Measurements from ENCODE around the gene NKD1. TPM values are rescaled to one million over a fixed set of nuclear protein-coding genes. Genes with fewer than 3 reads are reported as not detected.

Gene NKD1
- total RNA-seq, 1 donor from 2014 or later, result 31.3 TPM

DNA sequence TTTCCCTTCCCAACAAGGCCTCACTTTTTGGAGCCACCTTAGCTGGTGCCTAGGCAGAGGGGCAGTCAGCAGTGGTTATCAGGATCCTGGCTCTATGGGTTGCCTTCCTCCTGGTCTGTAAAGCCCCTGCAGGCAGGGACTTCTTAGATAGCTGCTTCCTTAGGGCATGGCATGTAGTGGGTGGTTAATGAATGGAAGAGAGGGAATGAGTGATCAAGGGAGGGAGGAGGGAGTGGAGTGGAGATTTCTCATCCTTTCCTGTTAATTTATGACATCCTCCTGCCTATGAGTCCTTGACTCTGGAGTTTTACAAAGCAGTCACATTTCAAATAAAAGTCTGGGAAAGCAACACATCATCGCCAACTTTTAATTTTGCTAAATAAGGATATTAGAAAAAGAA lies 92.2 kb downstream of the NKD1 start:
- DNase-seq, result no peak
- peaks cover 4% of the 10 kb centered on the region for H3K27me3 Mint-ChIP-seq (ENCODE audit: unreplicated experiment)
- H3K4me1 Mint-ChIP-seq (ENCODE audit: low read depth, unreplicated experiment), result peaks cover 23% of the 10 kb centered on the region
- TF ChIP-seq, protein P1, sequence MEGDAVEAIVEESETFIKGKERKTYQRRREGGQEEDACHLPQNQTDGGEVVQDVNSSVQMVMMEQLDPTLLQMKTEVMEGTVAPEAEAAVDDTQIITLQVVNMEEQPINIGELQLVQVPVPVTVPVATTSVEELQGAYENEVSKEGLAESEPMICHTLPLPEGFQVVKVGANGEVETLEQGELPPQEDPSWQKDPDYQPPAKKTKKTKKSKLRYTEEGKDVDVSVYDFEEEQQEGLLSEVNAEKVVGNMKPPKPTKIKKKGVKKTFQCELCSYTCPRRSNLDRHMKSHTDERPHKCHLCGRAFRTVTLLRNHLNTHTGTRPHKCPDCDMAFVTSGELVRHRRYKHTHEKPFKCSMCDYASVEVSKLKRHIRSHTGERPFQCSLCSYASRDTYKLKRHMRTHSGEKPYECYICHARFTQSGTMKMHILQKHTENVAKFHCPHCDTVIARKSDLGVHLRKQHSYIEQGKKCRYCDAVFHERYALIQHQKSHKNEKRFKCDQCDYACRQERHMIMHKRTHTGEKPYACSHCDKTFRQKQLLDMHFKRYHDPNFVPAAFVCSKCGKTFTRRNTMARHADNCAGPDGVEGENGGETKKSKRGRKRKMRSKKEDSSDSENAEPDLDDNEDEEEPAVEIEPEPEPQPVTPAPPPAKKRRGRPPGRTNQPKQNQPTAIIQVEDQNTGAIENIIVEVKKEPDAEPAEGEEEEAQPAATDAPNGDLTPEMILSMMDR (IDR thresholded peaks at IDR 0.05; ENCODE audit: partially characterized antibody, unreplicated experiment), result no peak
- H3K36me3 Mint-ChIP-seq (ENCODE audit: unreplicated experiment), result no peaks in the 10 kb centered on the region
- no peak overlapping the region for H3K4me3 Mint-ChIP-seq (ENCODE audit: unreplicated experiment)
- peaks cover 7% of the 10 kb centered on the region for H3K9me3 Mint-ChIP-seq (ENCODE audit: unreplicated experiment)
- no peak overlapping the region for H3K27ac Mint-ChIP-seq (ENCODE audit: unreplicated experiment)

DNA sequence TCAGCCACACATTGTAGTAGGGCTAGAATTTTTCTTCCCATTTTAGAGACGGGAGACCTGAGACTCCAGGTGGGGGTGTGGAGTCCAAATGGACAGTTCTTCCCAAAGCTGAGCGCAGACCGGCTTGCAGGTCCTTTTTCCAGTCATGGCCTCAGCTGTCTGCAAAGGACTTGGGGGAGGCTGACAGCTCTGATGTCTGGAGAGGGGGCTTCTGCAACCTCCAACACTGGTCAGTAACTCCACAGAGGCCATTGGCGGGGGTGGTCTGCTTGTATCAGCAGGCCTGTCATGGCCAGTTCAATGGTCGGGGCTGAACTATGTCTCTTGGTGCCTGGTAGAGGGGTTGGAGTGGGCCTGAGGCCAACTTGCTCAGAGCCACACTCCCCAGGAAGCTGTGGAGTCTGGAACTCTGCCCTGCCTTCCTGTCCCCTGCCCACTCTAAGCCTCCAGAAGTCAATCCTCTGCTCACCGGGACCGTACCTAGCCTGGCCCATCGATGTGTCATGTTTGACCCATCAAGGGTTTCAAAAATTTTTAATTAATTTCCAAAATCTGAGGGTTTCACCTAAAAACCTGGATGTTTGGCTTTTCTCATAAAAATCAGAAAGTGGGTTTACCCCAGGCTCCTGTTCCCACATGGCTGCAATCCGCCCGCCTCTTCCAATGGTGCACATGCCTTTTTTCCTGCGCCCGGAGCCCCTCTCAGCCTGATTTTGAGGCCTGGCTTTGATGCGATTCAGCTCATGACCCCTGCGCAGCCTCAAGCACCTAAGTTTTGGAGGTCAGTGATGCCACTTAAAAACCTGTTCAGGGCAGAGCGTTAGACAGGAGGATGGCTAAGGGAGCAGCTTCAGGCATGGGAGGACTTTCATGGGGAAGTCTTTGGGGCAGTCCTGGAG lies 93.0 kb downstream of the NKD1 start:
- no peak overlapping the region for H3K4me3 Mint-ChIP-seq (ENCODE audit: unreplicated experiment)
- no peak overlapping the region for H3K27ac Mint-ChIP-seq (ENCODE audit: unreplicated experiment)
- no peaks in the 10 kb centered on the region for H3K36me3 Mint-ChIP-seq (ENCODE audit: unreplicated experiment)
- no peak for DNase-seq
- TF ChIP-seq, protein P1 (IDR thresholded peaks at IDR 0.05; ENCODE audit: partially characterized antibody, unreplicated experiment), result no peak
- H3K9me3 Mint-ChIP-seq (ENCODE audit: unreplicated experiment), result peaks cover 7% of the 10 kb centered on the region
- peaks cover 26% of the 10 kb centered on the region for H3K4me1 Mint-ChIP-seq (ENCODE audit: low read depth, unreplicated experiment)
- peaks cover 4% of the 10 kb centered on the region for H3K27me3 Mint-ChIP-seq (ENCODE audit: unreplicated experiment)

DNA sequence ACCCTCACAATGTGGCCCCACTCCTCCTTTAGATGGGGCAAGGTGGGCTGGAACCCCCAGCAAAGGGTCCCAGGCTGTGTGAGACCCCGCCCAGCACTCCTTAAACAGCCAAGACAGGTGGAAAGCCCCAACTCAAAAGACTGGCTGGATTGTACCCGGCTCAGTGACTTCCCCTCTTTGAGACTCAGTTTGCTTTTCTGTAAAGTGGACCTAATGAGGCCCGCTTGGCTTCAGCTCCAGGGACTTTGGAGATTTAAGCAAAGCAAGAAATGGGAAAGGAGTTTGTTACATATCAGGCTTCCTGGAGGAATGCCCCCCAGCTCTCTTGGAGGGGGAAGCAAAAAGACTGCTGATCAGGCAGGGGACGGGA lies 93.6 kb downstream of the NKD1 start:
- Mint-ChIP-seq H3K27me3 (ENCODE audit: unreplicated experiment) (peaks cover 4% of the 10 kb centered on the region), H3K4me3 (ENCODE audit: unreplicated experiment) (no peak overlapping the region), H3K9me3 (ENCODE audit: unreplicated experiment) (peaks cover 7% of the 10 kb centered on the region), H3K27ac (ENCODE audit: unreplicated experiment) (no peak overlapping the region), H3K36me3 (ENCODE audit: unreplicated experiment) (peaks cover under 1% of the 10 kb centered on the region), H3K4me1 (ENCODE audit: low read depth, unreplicated experiment) (peaks cover 23% of the 10 kb centered on the region)
- TF ChIP-seq, protein P1 (IDR thresholded peaks at IDR 0.05; ENCODE audit: partially characterized antibody, unreplicated experiment), result no peak
- DNase-seq, result no peak

DNA sequence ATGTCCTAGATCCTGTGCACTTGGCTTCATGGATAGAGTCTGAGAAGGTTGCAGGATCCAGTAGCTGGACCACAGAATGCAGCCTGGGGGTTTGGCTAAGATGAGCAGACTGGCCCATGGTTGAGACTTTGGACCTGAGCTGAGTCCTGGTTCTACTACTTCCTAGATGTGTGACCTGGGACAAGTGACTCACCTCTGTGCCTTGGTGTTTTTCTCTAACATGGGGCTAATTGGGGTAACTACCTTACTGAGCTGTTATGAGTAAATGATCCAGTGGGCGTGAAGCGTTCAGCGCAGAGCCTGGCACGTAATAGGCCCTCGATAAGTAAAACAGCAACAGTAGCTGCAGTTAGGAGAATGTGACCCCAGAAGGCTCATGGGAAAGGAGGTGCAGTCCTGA lies 94.2 kb downstream of the NKD1 start:
- peaks cover 4% of the 10 kb centered on the region for H3K27me3 Mint-ChIP-seq (ENCODE audit: unreplicated experiment)
- H3K36me3 Mint-ChIP-seq (ENCODE audit: unreplicated experiment), result peaks cover 6% of the 10 kb centered on the region
- peaks cover 3% of the 10 kb centered on the region for H3K9me3 Mint-ChIP-seq (ENCODE audit: unreplicated experiment)
- peaks cover 19% of the 10 kb centered on the region for H3K4me1 Mint-ChIP-seq (ENCODE audit: low read depth, unreplicated experiment)
- H3K27ac Mint-ChIP-seq (ENCODE audit: unreplicated experiment), result no peak overlapping the region
- TF ChIP-seq, protein P1 (IDR thresholded peaks at IDR 0.05; ENCODE audit: partially characterized antibody, unreplicated experiment), result no peak
- DNase-seq, result no peak
- no peak overlapping the region for H3K4me3 Mint-ChIP-seq (ENCODE audit: unreplicated experiment)

DNA sequence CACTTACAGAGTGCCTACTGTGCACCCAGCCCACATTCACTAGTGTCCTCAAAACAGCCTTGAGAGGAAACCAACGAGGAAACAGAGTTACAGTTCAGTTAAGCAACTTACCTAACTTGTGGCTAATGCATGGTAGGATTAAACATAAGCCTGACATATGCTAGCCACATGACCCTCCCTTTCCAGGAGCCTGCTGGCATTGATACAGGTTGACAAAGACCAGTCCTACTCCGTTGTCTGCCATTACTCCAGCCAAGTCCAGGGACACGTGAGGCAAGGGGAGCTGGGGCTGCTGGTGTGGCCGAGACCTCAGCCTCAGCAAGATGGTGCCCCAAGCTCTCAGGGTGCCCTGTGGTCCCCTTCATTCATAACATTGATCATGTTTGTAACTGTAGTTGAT lies 95.0 kb downstream of the NKD1 start:
- no peak for DNase-seq
- Mint-ChIP-seq H3K4me1 (ENCODE audit: low read depth, unreplicated experiment) (peaks cover 15% of the 10 kb centered on the region), H3K36me3 (ENCODE audit: unreplicated experiment) (peaks cover 6% of the 10 kb centered on the region), H3K9me3 (ENCODE audit: unreplicated experiment) (peaks cover 1% of the 10 kb centered on the region), H3K27me3 (ENCODE audit: unreplicated experiment) (peaks cover 4% of the 10 kb centered on the region), H3K4me3 (ENCODE audit: unreplicated experiment) (no peak overlapping the region), H3K27ac (ENCODE audit: unreplicated experiment) (no peak overlapping the region)
- TF ChIP-seq, protein P1 (IDR thresholded peaks at IDR 0.05; ENCODE audit: partially characterized antibody, unreplicated experiment), result no peak
